GM12875 (cell line): ENCODE data around the gene TMEM222.

Experiments
- H3K4me3 ChIP-seq: one replicate; pipeline ENCODE4 v1.5.1; 2011; ENCODE audit warnings: low read depth, low read length, control low read depth
- CTCF ChIP-seq: IDR thresholded peaks from 2 replicates; pipeline ENCODE4 v1.5.1; 2011; ENCODE audit warnings: low read depth, mild to moderate bottlenecking, control low read depth, inconsistent platforms, low read length, moderate library complexity, borderline replicate concordance; ENCODE audit not compliant: insufficient read depth

Gene TMEM222

GRCh38 chr1:27341525-27342252 lies 19.7 kb downstream of the TMEM222 start, which contains the start of gene SYTL1:
TSS of gene SYTL1 (plus strand) at chr1:27342022. CDS start at chr1:27345335, 3,313 bp downstream.
- no peak for TF ChIP-seq CTCF
- peak within 1 kb of the TSS; percentile 50 for H3K4me3 ChIP-seq

- TF ChIP-seq CTCF = no peak
- H3K4me3 ChIP-seq = peak overlapping the region; percentile 50
Observed at GRCh38 chr1:27342391-27342777, 20.4 kb downstream of the TMEM222 start.

- peak overlapping the region; percentile 50 for H3K4me3 ChIP-seq
- no peak for TF ChIP-seq CTCF
Observed at GRCh38 chr1:27342778-27343638, 21.0 kb downstream of the TMEM222 start.

- H3K4me3 ChIP-seq = peak overlapping the region; percentile 50
- TF ChIP-seq CTCF = no peak
Observed at GRCh38 chr1:27343639-27344025, 21.7 kb downstream of the TMEM222 start.

GRCh38 chr1:27345272-27345671 lies 23.3 kb downstream of the TMEM222 start:
- TF ChIP-seq CTCF = no peak
- no peak overlapping the region for H3K4me3 ChIP-seq

- H3K4me3 ChIP-seq = no peak overlapping the region
- TF ChIP-seq CTCF = no peak
Observed at GRCh38 chr1:27346357-27346756, 24.4 kb downstream of the TMEM222 start.
